PFSK-1 (cell line): ENCODE measurements around the gene CTIF.

Experiments used
- FOXP2 ChIP-seq: optimal IDR thresholded peaks from 2 replicates; pipeline ENCODE3; 2011; ENCODE audit warnings: borderline replicate concordance, control low read depth, inconsistent platforms; ENCODE audit not compliant: insufficient read depth; ENCODE audit errors: extremely low read length, extremely low read depth
- POLR2AphosphoS5 ChIP-seq: IDR thresholded peaks from 2 replicates; pipeline ENCODE4 v1.6.1; 2012; ENCODE audit warnings: low read depth, mild to moderate bottlenecking, control low read depth, low read length, moderate library complexity
- SIN3A ChIP-seq: IDR thresholded peaks from 2 replicates; pipeline ENCODE4 v1.6.1; 2012; ENCODE audit warnings: mild to moderate bottlenecking, low read length, moderate library complexity, borderline replicate concordance; ENCODE audit not compliant: insufficient read depth
- TAF1 ChIP-seq: IDR thresholded peaks from 2 replicates; pipeline ENCODE4 v1.6.1; 2012; ENCODE audit warnings: low read length, control low read depth, borderline replicate concordance; ENCODE audit not compliant: insufficient read depth
- TF ChIP-seq, protein P1 (sequence below), 2 experiments: IDR thresholded peaks; 2 replicates each; pipeline versions ENCODE4 v1.6.1 to v1.8.0; 2011 to 2012; ENCODE audit warnings: low read depth in 2 of 2, low read length in 2 of 2, control low read depth in 1 of 2, inconsistent platforms in 1 of 2, mild to moderate bottlenecking in 1 of 2, moderate library complexity in 1 of 2; ENCODE audit not compliant: insufficient read depth in 1 of 2

Gene CTIF

GRCh38 chr18:48886520-48887293 is 347.9 kb downstream of the CTIF start:
- TF ChIP-seq POLR2AphosphoS5, result no peak
- TF ChIP-seq FOXP2, result no peak
- TF ChIP-seq TAF1, result no peak
- no peak for TF ChIP-seq SIN3A
- TF ChIP-seq, protein P1, sequence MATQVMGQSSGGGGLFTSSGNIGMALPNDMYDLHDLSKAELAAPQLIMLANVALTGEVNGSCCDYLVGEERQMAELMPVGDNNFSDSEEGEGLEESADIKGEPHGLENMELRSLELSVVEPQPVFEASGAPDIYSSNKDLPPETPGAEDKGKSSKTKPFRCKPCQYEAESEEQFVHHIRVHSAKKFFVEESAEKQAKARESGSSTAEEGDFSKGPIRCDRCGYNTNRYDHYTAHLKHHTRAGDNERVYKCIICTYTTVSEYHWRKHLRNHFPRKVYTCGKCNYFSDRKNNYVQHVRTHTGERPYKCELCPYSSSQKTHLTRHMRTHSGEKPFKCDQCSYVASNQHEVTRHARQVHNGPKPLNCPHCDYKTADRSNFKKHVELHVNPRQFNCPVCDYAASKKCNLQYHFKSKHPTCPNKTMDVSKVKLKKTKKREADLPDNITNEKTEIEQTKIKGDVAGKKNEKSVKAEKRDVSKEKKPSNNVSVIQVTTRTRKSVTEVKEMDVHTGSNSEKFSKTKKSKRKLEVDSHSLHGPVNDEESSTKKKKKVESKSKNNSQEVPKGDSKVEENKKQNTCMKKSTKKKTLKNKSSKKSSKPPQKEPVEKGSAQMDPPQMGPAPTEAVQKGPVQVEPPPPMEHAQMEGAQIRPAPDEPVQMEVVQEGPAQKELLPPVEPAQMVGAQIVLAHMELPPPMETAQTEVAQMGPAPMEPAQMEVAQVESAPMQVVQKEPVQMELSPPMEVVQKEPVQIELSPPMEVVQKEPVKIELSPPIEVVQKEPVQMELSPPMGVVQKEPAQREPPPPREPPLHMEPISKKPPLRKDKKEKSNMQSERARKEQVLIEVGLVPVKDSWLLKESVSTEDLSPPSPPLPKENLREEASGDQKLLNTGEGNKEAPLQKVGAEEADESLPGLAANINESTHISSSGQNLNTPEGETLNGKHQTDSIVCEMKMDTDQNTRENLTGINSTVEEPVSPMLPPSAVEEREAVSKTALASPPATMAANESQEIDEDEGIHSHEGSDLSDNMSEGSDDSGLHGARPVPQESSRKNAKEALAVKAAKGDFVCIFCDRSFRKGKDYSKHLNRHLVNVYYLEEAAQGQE (IDR thresholded peaks at IDR 0.05; ENCODE audit: insufficient read depth in 1 of 2, low read depth in 2 of 2, low read length in 2 of 2), result no peak

GRCh38 chr18:48887294-48887904 is 348.6 kb downstream of the CTIF start:
- TF ChIP-seq, protein P1 (IDR thresholded peaks at IDR 0.05; ENCODE audit: insufficient read depth in 1 of 2, low read depth in 2 of 2, low read length in 2 of 2), result no peak
- no peak for TF ChIP-seq POLR2AphosphoS5
- no peak for TF ChIP-seq FOXP2
- TF ChIP-seq SIN3A, result no peak
- TF ChIP-seq TAF1, result no peak

GRCh38 chr18:48887905-48888772 is 349.3 kb downstream of the CTIF start:
- TF ChIP-seq, protein P1 (IDR thresholded peaks at IDR 0.05; ENCODE audit: insufficient read depth in 1 of 2, low read depth in 2 of 2, low read length in 2 of 2), result no peak
- TF ChIP-seq FOXP2, result no peak
- no peak for TF ChIP-seq TAF1
- TF ChIP-seq SIN3A, result no peak
- TF ChIP-seq POLR2AphosphoS5, result no peak

DNA sequence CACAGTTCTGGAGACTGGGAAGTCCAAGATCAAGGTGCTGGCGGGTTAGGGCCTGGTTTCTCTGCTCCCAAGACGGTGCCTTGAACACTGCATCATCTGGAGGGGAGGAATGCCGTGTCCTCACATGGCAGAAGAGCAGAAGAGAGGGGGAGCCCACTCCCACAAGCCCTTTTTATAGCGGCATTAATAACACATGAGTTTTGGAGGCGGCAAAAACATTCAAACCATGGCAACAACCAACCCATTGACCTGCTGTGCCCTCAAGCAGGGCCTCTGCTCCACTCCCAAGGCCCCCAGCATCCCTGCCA is 349.9 kb downstream of the CTIF start:
- no peak for TF ChIP-seq SIN3A
- TF ChIP-seq, protein P1 (IDR thresholded peaks at IDR 0.05; ENCODE audit: insufficient read depth in 1 of 2, low read depth in 2 of 2, low read length in 2 of 2), result no peak
- no peak for TF ChIP-seq FOXP2
- TF ChIP-seq TAF1, result no peak
